ENCODE data around the gene ABTB2. TPM values are rescaled to one million over a fixed set of nuclear protein-coding genes. Genes with fewer than 3 reads are reported as not detected.

The ABTB2 gene
- polyA plus RNA-seq, 4 donors = 7.2 to 16.3 (median 7.6) TPM

- no peak for DNase-seq (ENCODE audit: low read depth in 4 of 4, low spot score in 3 of 4)
Observed at GRCh38 chr11:34245041-34245440, 112.8 kb downstream of the ABTB2 start.

GRCh38 chr11:34243600-34244464 lies 114.0 kb downstream of the ABTB2 start:
- DNase-seq (ENCODE audit: low read depth in 4 of 4, low spot score in 3 of 4) = no peak

GRCh38 chr11:34242037-34242625 lies 115.7 kb downstream of the ABTB2 start:
- DNase-seq (ENCODE audit: low read depth in 4 of 4, low spot score in 3 of 4) = no peak

- no peak for DNase-seq (ENCODE audit: low read depth in 4 of 4, low spot score in 3 of 4)
Observed at GRCh38 chr11:34240150-34240494, 117.7 kb downstream of the ABTB2 start.

GRCh38 chr11:34239465-34240149 lies 118.2 kb downstream of the ABTB2 start:
- DNase-seq (ENCODE audit: low read depth in 4 of 4, low spot score in 3 of 4) = no peak

- no peak for DNase-seq (ENCODE audit: low read depth in 4 of 4, low spot score in 3 of 4)
Observed at GRCh38 chr11:34238966-34239365, 118.8 kb downstream of the ABTB2 start.

GRCh38 chr11:34238533-34238932 lies 119.3 kb downstream of the ABTB2 start:
- DNase-seq (ENCODE audit: low read depth in 4 of 4, low spot score in 3 of 4) = no peak

GRCh38 chr11:34236572-34236971 lies 121.2 kb downstream of the ABTB2 start:
- DNase-seq (ENCODE audit: low read depth in 4 of 4, low spot score in 3 of 4) = no peak

- DNase-seq (ENCODE audit: low read depth in 4 of 4, low spot score in 3 of 4) = no peak
Observed at GRCh38 chr11:34235591-34236071, 122.2 kb downstream of the ABTB2 start.

- DNase-seq (ENCODE audit: low read depth in 4 of 4, low spot score in 3 of 4) = no peak
Observed at GRCh38 chr11:34235189-34235588, 122.6 kb downstream of the ABTB2 start.

- DNase-seq (ENCODE audit: low read depth in 4 of 4, low spot score in 3 of 4) = no peak
Observed at GRCh38 chr11:34234086-34234740, 123.6 kb downstream of the ABTB2 start.

GRCh38 chr11:34233215-34233614 lies 124.6 kb downstream of the ABTB2 start:
- DNase-seq (ENCODE audit: low read depth in 4 of 4, low spot score in 3 of 4) = no peak

GRCh38 chr11:34232807-34233206 lies 125.0 kb downstream of the ABTB2 start:
- DNase-seq (ENCODE audit: low read depth in 4 of 4, low spot score in 3 of 4) = no peak

- DNase-seq (ENCODE audit: low read depth in 4 of 4, low spot score in 3 of 4) = no peak
Observed at GRCh38 chr11:34226210-34226609, 131.6 kb downstream of the ABTB2 start.

GRCh38 chr11:34225091-34225490 lies 132.7 kb downstream of the ABTB2 start:
- DNase-seq (ENCODE audit: low read depth in 4 of 4, low spot score in 3 of 4) = no peak

GRCh38 chr11:34224434-34224966 lies 133.3 kb downstream of the ABTB2 start:
- DNase-seq (ENCODE audit: low read depth in 4 of 4, low spot score in 3 of 4) = no peak

- DNase-seq (ENCODE audit: low read depth in 4 of 4, low spot score in 3 of 4) = no peak
Observed at GRCh38 chr11:34223907-34224306, 133.9 kb downstream of the ABTB2 start.

GRCh38 chr11:34223021-34223813 lies 134.6 kb downstream of the ABTB2 start:
- peak in 3 of 4 donors; percentile 49 to 61 (median 60) for DNase-seq (ENCODE audit: low read depth in 4 of 4, low spot score in 3 of 4)

- DNase-seq (ENCODE audit: low read depth in 4 of 4, low spot score in 3 of 4) = no peak
Observed at GRCh38 chr11:34222030-34222429, 135.8 kb downstream of the ABTB2 start.

- no peak for DNase-seq (ENCODE audit: low read depth in 4 of 4, low spot score in 3 of 4)
Observed at GRCh38 chr11:34219941-34220370, 137.9 kb downstream of the ABTB2 start.
